WTC11 (cell line): ENCODE results near the gene FMNL2. TPM values are rescaled to one million over a fixed set of nuclear protein-coding genes. Genes with fewer than 3 reads are reported as not detected.

ENCODE experiments used
- ATAC-seq: fragments of 200-7000 bp; cut with Tn5 transposase; 2 replicates; pipeline ENCODE4 v1.10.0; 2021; ENCODE audit warnings: mild to moderate bottlenecking, moderate library complexity
- CTCF ChIA-PET: fragments of 300-600 bp; sonication (Branson Sonifier 250); formaldehyde crosslinking; loops from one replicate; lab custom pipeline; 2021; ENCODE audit warnings: antibody characterized with exemption; lab: Charles Lee
- POLR2A ChIA-PET: fragments of 350-600 bp; sonication (Branson Sonifier 250); formaldehyde crosslinking; loops from one replicate; lab custom pipeline; 2021; ENCODE audit warnings: antibody characterized with exemption; lab: Charles Lee
- DNase-seq: peaks from one replicate; pipeline ENCODE4 v3.0.0; 2021; ENCODE audit warnings: low spot score
- H3K27ac Mint-ChIP-seq: 2 replicates; pipeline ENCODE4 v1.8.0; 2021; ENCODE audit warnings: mixed read lengths
- H3K27me3 Mint-ChIP-seq: 2 replicates; pipeline ENCODE4 v1.8.0; 2021; ENCODE audit warnings: low read depth, mild to moderate bottlenecking, moderate library complexity, mixed read lengths
- H3K36me3 Mint-ChIP-seq: 2 replicates; pipeline ENCODE4 v1.8.0; 2021; ENCODE audit warnings: mixed read lengths
- H3K4me1 Mint-ChIP-seq: 2 replicates; pipeline ENCODE4 v1.8.0; 2022; ENCODE audit warnings: mixed read lengths
- H3K4me3 Mint-ChIP-seq: 2 replicates; pipeline ENCODE4 v1.8.0; 2021; ENCODE audit warnings: mild to moderate bottlenecking, moderate library complexity, mixed read lengths
- H3K9me3 Mint-ChIP-seq: 2 replicates; pipeline ENCODE4 v1.8.0; 2021; ENCODE audit warnings: mixed read lengths
- ARID4B ChIP-seq: sonication (generic); formaldehyde crosslinking; IDR thresholded peaks from 2 replicates; pipeline ENCODE4 v1.8.0; 2023; ENCODE audit warnings: missing genetic modification reagents, mild to moderate bottlenecking, borderline replicate concordance
- CBFB ChIP-seq: sonication (generic); formaldehyde crosslinking; IDR thresholded peaks from 2 replicates; pipeline ENCODE4 v1.8.1; 2022; ENCODE audit warnings: mild to moderate bottlenecking, low read depth, missing genetic modification reagents
- E2F4 ChIP-seq: sonication (generic); formaldehyde crosslinking; IDR thresholded peaks from 2 replicates; pipeline ENCODE4 v1.8.1; 2022; ENCODE audit warnings: low read depth, mild to moderate bottlenecking, moderate library complexity, missing genetic modification reagents, borderline replicate concordance
- FOXJ3 ChIP-seq: sonication (generic); formaldehyde crosslinking; IDR thresholded peaks from 2 replicates; pipeline ENCODE4 v1.9.0; 2021; ENCODE audit warnings: missing genetic modification reagents, mild to moderate bottlenecking, borderline replicate concordance
- FOXP1 ChIP-seq: sonication (generic); formaldehyde crosslinking; IDR thresholded peaks from 2 replicates; pipeline ENCODE4 v1.8.0; 2022; ENCODE audit warnings: missing genetic modification reagents, mild to moderate bottlenecking, moderate library complexity, borderline replicate concordance
- HMGXB4 ChIP-seq: sonication (generic); formaldehyde crosslinking; IDR thresholded peaks from 2 replicates; pipeline ENCODE4 v1.8.1; 2023; ENCODE audit warnings: mild to moderate bottlenecking, moderate library complexity, missing genetic modification reagents
- NFE2L1 ChIP-seq: sonication (generic); formaldehyde crosslinking; IDR thresholded peaks from 2 replicates; pipeline ENCODE4 v1.8.1; 2023; ENCODE audit warnings: missing genetic modification reagents
- PRRX2 ChIP-seq: fragments of 250-450 bp; sonication (Bioruptor Pico); IDR thresholded peaks from 2 replicates; pipeline ENCODE4 v1.8.0; 2021; ENCODE audit warnings: mild to moderate bottlenecking
- USF1 ChIP-seq: sonication (generic); formaldehyde crosslinking; IDR thresholded peaks from 2 replicates; pipeline ENCODE4 v1.8.0; 2022; ENCODE audit warnings: mild to moderate bottlenecking, missing genetic modification reagents
- ZBTB21 ChIP-seq: sonication (generic); formaldehyde crosslinking; IDR thresholded peaks from 2 replicates; pipeline ENCODE4 v1.8.1; 2023; ENCODE audit warnings: mild to moderate bottlenecking, missing genetic modification reagents, borderline replicate concordance
- ZNF121 ChIP-seq: sonication (generic); formaldehyde crosslinking; IDR thresholded peaks from 2 replicates; pipeline ENCODE4 v1.8.0; 2023; ENCODE audit warnings: missing genetic modification reagents
- ZNF423 ChIP-seq: fragments of 250-450 bp; sonication (Bioruptor Pico); IDR thresholded peaks from 2 replicates; pipeline ENCODE4 v2.1.2; 2022; ENCODE audit warnings: mild to moderate bottlenecking, moderate library complexity
- ZNF425 ChIP-seq: fragments of 250-450 bp; sonication (Bioruptor Pico); conservative IDR thresholded peaks from 2 replicates; pipeline ENCODE4 v1.9.0; 2021; ENCODE audit warnings: mild to moderate bottlenecking
- ZNF532 ChIP-seq: fragments of 250-450 bp; sonication (Bioruptor Pico); IDR thresholded peaks from 2 replicates; pipeline ENCODE4 v1.9.0; 2021; ENCODE audit warnings: mild to moderate bottlenecking, borderline replicate concordance
- ZSCAN18 ChIP-seq: fragments of 250-450 bp; sonication (Bioruptor Pico); IDR thresholded peaks from 2 replicates; pipeline ENCODE4 v2.1.2; 2022; ENCODE audit warnings: mild to moderate bottlenecking, moderate library complexity
- total RNA-seq: library from RNA; stranded (reverse); gene quantifications from 3 replicates; pipeline ENCODE4 v1.2.3, GENCODE V29; 2021

FMNL2 gene
- total RNA-seq, 1 experiment from 2014 or later: 43.0 TPM

GRCh38 chr2:152410165-152410597 is 75.2 kb downstream of the FMNL2 start (continued):
- no peak for TF ChIP-seq ZSCAN18 (CRISPR knock-in tag)
- TF ChIP-seq, all 79 proteins: peak for 0

- DNase-seq: no peak
- no peak for ATAC-seq
- Mint-ChIP-seq H3K9me3 (no peaks in the 10 kb centered on the region), H3K27ac (no peak overlapping the region), H3K27me3 (no peaks in the 10 kb centered on the region), H3K4me3 (no peak overlapping the region), H3K36me3 (no peaks in the 10 kb centered on the region), H3K4me1 (peaks cover 77% of the 10 kb centered on the region)
- ChIA-PET POLR2A (no interaction called here), CTCF (interaction anchor here (1.0 kb wide), 1 partner anchor 235 kb away, joined by 3 read pairs; no protein-coding TSS in a partner anchor)
- TF ChIP-seq ZNF532 (no peak), ZNF121 (CRISPR knock-in tag) (no peak), ZBTB21 (CRISPR knock-in tag) (no peak), NFE2L1 (CRISPR knock-in tag) (no peak), ZNF423 (no peak), CBFB (no peak), ARID4B (CRISPR knock-in tag) (no peak), PRRX2 (CRISPR knock-in tag) (no peak)
These were observed 76.2 kb downstream of the FMNL2 start for GRCh38 chr2:152411154-152411553.

GRCh38 chr2:152413228-152414030 is 78.5 kb downstream of the FMNL2 start:
- DNase-seq (no peak), ATAC-seq (peak; percentile 62)
- no peaks in the 10 kb centered on the region for H3K9me3 Mint-ChIP-seq
- no peak overlapping the region for H3K27ac Mint-ChIP-seq
- ChIA-PET POLR2A (no interaction called here), CTCF (interaction anchor here (1.6 kb wide), 1 partner anchor 10 kb away, joined by 3 read pairs; no protein-coding TSS in a partner anchor)
- H3K4me3 Mint-ChIP-seq: no peak overlapping the region
- peaks cover 65% of the 10 kb centered on the region for H3K4me1 Mint-ChIP-seq
- H3K27me3 Mint-ChIP-seq: no peaks in the 10 kb centered on the region
- H3K36me3 Mint-ChIP-seq: no peaks in the 10 kb centered on the region
- TF ChIP-seq NFE2L1 (CRISPR knock-in tag): no peak
- no peak for TF ChIP-seq HMGXB4
- no peak for TF ChIP-seq FOXJ3
- no peak for TF ChIP-seq E2F4 (CRISPR knock-in tag)
- TF ChIP-seq FOXP1 (CRISPR knock-in tag): no peak
- TF ChIP-seq USF1: no peak
- no peak for TF ChIP-seq ZNF425
